ENCODE data around the gene KLC4.
"Not testable (repeated sequence)": the region's sequence is repeated elsewhere in the genome, so short reads cannot be mapped to it uniquely, and the experiment has no call there.

Gene KLC4

GRCh38 chr6:43074847-43075669, 15.6 kb downstream of the KLC4 start:
- DNase-seq, result no peak

DNA sequence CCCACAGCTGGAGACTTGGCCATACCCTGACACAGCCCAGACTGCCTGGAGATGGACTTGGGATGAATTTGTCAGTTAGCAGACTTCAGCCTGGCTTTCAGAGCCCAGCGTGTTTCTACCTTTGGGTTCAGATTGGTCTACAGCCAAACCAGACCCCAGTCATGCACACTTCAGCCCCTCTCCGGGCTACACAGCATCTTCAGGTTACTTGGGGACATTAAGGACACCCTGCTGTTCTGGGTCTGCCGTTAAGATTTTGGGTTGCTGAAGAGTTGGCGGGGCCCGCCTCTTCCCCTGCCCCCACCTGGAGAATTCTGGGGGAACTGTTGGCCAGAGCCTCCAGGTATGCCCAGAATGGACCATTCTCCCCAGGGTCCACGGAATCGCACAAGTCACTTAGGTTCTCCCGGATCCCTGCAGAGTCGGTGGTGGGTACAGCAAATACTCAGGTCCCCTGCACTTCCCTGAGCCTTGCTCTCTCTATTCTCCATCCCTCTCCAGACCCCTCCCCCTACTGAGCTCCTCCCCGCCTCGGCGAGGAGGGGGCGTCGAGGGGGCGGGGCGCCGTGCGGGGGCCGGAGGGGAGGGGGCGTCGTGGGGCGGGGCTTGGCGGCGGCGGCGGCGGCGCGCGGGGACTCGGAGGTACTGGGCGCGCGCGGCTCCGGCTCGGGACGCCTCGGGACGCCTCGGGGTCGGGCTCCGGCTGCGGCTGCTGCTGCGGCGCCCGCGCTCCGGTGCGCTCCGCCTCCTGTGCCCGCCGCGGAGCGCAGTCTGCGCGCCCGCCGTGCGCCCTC, 16.4 kb downstream of the KLC4 start, which contains the start of gene PTK7:
Gene PTK7, plus strand, starts transcription at position 645 of the 794 bp plus-strand sequence. CDS start 175 bp downstream, outside the sequence.
- DNase-seq, result peak in 1 of 4 experiments; percentile 20

- no peak for DNase-seq
These were observed 17.3 kb downstream of the KLC4 start for GRCh38 chr6:43076464-43077332.

DNA sequence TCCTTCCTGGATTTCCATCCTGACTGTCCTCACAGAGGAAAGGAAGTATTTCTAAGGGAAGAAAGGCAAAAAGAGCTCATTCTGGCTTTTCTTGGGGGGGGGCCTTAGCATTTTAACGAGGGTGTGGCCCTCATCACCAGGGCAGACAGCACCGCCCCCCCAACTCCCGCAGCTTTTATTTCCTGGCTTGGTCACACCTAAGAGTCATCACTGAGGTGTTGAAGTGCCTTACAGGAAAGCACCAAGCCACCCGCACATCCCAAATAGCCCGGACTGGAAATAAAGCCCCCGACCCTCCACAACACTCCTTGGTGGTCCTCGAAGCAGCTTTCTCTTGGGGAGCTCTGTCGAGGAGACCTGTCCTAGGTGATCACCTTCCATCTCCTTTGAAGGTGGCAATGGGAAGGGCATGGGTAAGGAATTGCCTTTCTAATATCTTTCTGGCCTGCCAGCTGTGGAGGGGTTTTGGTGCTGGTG, 17.9 kb downstream of the KLC4 start:
- DNase-seq, result no peak

DNA sequence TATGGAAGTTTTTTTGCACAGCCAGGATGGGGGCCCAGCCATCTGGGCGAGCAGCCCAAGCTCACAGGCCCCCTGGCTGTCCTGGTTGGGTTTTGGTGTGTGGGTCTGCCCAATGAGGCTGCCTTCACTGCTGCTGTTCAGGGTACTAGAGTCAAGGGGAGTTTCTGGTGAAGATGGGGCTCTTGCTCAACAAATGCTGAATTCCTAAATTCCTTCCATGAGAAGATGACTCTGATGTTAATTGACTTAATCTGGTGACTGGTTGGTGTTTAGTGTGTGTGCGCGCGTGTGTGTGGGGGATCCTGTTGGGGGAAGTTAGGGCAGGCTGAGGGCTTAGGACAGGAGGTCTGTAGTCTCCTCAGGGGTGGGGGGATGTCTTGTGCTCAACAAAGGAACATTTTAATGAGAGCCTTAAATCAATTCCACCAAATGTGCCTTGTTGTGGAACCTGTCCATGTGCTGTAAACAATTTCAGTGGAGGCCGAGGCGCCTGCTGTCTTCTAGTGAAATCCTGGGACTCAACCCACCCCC, 18.6 kb downstream of the KLC4 start:
- DNase-seq, result no peak

DNA sequence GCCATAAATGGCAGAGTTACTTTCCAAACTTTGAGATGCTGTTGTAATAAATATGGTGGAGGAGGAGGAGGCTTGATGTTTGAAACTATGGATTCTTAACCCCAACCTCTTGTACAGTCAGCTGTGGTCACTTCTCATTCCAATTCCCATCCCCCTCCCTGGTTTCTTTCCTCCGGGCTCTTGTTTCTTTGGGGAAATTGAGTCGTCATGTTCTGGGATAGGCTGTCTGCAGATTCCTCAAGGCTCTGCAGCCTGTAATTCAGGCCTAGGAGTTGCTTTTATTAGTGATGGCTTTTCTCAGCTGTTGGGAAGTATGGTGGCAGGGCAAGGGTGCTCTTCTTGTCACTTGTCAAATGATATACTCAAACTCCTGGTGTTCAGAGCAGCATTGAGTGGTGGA, 19.3 kb downstream of the KLC4 start:
- no peak for DNase-seq

DNA sequence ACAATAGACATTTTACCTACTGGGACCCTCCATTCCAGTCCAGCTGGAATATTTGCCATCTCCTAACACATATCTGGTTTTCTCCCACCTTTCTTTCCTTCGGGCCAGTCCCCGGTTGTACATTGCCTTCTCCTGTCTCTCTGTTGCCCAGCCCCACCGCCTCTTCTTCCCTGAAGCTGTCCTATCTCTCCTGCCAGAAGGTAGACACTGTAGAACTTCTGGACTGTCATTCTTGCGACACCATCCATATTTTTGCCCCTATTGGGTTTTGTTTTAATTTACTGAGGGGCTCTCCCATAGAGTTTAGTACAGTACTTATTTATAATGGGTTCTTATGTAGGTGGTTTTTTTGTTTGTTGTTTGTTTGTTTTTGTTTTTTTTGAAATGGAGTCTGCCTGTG, 21.6 kb downstream of the KLC4 start:
- no peak for DNase-seq

DNA sequence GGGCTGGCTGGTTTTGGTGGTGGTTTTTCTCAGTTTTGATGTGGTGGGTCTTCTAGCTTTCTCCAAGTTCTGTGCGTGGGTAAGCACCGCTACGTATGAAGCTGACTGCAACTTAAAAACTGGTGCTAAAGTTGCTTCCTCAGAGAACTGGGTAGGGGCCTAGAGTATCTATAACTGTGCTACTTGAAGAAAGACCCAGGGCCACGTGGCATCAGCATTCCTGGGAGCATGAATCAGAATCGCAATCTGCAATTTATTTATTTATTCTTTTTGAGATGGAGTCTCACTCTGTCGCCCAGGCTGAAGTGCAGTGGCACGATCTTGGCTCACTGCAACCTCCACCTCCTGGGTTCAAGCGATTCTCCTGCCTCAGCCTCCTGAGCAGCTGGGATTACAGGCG, 22.5 kb downstream of the KLC4 start:
- not testable (repeated sequence) for DNase-seq

GRCh38 chr6:43082806-43083655, 23.6 kb downstream of the KLC4 start:
- no peak for DNase-seq

- DNase-seq, result no peak
These were observed 26.7 kb downstream of the KLC4 start for GRCh38 chr6:43086022-43086658.

DNA sequence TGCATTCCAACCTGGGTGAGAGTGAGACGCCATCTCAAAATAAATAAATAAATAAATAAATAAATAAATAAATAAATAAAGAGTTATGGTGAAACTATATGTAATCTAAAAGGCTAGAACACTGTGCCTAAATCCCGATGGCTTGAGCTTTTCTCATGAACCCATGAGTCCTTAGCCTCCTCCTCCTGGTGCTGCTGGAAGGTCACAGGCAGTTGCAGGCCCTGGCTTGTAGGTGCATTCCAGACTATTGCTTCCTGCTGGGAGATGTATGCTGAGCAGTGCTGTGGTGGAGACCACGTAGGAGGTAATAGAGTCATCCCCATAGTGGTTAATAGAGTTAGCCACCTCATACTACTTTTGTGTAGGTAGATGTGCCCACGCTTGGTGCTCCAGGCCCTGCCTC, 29.2 kb downstream of the KLC4 start:
- no peak for DNase-seq

GRCh38 chr6:43089467-43089866, 30.0 kb downstream of the KLC4 start:
- DNase-seq, result no peak

- no peak for DNase-seq
These were observed 30.6 kb downstream of the KLC4 start for GRCh38 chr6:43089874-43090558.

- no peak for DNase-seq
These were observed 31.1 kb downstream of the KLC4 start for GRCh38 chr6:43090559-43090956.

DNA sequence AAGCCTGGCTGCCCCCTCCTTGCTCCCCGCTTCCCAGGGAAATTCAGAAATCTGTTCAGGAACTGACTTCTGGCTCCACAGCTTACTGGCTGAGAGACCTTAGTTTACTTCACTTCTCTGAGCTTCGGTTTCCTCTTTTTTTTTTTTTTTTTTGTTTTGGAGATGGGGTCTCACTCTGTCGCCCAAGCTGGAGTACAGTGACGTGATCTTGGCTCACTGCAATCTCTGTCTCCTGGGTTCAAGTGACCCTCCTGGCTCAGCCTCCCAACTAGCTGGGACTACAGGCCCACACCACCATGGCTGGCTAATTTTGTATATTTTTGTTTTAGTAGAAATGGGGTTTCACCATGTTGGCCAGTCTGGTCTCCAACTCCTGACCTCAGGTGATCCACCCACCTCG, 31.6 kb downstream of the KLC4 start:
- DNase-seq, result no peak

- DNase-seq, result no peak
These were observed 32.1 kb downstream of the KLC4 start for GRCh38 chr6:43091436-43091991.

DNA sequence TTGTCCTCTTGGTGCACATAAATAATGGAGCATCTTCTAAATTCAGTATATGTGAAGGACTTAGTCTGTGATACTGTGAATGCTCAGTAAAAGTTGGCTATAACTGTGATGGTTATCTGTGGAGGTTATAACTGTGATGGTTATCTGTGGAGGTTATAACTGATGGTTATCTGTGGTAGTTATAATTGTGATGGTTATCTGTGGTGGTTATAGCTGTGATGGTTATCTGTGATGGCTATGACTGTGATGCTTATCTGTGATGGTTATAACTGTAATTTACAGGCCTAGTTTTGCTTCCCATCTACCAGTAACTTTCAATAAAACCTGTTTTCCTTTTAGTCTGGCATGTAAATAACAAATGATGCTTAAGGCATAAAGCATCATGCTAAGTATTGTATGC, 33.2 kb downstream of the KLC4 start:
- DNase-seq, result no peak

DNA sequence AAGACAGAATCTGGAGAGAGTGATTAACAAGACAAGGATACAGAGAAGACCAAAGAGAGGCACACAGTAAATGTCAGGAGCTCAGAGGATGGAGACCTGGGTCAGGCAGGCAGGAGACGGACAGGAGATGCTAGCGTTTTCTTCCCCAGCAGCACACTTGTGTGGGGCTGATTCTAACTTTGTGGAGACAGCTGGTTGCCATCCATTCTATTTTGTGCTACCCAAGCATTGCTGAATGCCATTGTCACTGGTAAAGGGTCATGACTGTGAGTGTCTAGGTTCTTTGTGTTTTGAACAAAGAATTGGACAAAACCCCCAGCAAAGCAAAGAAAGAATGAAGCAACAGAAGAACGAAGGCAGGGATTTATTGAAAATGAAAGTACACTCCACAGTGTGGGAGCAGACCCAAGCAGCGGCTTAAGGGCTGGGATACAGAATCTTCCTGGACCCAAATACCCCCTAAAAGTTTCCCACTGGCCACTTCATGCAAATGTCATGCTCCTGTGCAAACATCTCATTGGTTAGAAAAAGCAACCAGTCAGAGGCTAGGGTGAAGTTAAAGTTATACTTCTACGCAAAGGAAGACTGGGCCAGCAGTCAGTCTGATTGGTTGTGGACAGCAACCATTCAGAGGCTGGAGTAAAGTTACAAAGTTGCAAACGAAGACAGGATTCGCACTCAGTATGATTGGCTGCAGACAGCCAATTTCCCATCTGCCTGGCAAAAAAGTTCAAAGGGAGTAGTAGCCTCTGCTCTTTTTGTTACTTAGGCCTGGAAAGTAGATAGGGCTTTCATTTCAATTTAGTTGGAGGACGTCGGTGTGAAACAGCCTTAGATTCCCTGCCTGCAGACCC, 34.2 kb downstream of the KLC4 start:
- DNase-seq, result no peak

DNA sequence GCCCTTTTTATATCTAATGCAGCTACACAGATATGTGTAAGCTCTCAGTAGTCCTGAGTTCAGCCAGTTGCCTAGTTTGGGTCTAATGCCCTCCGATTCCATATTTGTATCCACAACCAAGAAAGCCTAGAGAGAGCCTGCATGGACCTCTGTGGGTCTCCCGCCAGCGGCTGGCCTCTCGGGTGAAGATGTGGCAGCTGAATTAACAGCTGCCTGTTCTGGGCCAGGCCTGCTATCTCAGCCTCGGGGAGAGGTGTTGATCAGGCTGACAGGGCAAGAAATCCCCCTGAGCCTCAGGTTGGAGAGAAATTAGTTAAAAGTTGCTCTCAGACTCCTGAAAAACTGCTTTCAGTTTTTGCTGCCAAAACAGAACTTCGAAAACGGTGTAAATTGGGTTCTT, 36.5 kb downstream of the KLC4 start:
- no peak for DNase-seq

Measured in activated naive CD4-positive, alpha-beta T cell (primary cell).